CD4-positive, alpha-beta T cell (primary cell): Measurements from ENCODE around the gene CDKAL1. TPM values are rescaled to one million over a fixed set of nuclear protein-coding genes. Genes with fewer than 3 reads are reported as not detected.

Source experiments
- ATAC-seq: fragments of 200-7000 bp; cut with Tn5 transposase; one replicate; pipeline ENCODE4 v1.10.0; 2022; ENCODE audit warnings: mild to moderate bottlenecking; ENCODE audit not compliant: poor library complexity
- CTCF ChIA-PET: fragments of 350-600 bp; sonication (Branson Sonifier 250); formaldehyde crosslinking; loops from one replicate; lab custom pipeline; 2021; ENCODE audit warnings: antibody characterized with exemption, inconsistent platforms; lab: Charles Lee
- POLR2A ChIA-PET: fragments of 350-600 bp; sonication (Branson Sonifier 250); formaldehyde crosslinking; loops from one replicate; lab custom pipeline; 2021; ENCODE audit warnings: antibody characterized with exemption, inconsistent platforms; lab: Charles Lee
- DNase-seq, 14 experiments: peaks; one replicate each; pipeline ENCODE4 v3.0.0-alpha.2; 2013 to 2020; ENCODE audit warnings: mixed read lengths in 2 of 14
- H3K27ac ChIP-seq, 2 donors: one replicate each; pipeline versions ENCODE4 v1.5.1 to v1.7.0; 2013; ENCODE audit warnings: low read length in 2 of 2, low read depth in 1 of 2, mild to moderate bottlenecking in 1 of 2
- H3K27me3 ChIP-seq, 2 experiments: 1 replicate in 1 of 2; 2 replicates in 1 of 2; pipeline versions ENCODE4 v1.6.1 to v1.7.0; 2013; ENCODE audit warnings: low read length in 2 of 2, control low read depth in 1 of 2, mild to moderate bottlenecking in 1 of 2, moderate library complexity in 1 of 2; ENCODE audit not compliant: insufficient read depth in 2 of 2, control insufficient read depth in 1 of 2
- H3K36me3 ChIP-seq: one replicate; pipeline ENCODE4 v1.6.1; 2013; ENCODE audit warnings: low read length, control low read depth; ENCODE audit not compliant: insufficient read depth
- H3K4me1 ChIP-seq: one replicate; pipeline ENCODE4 v1.6.1; 2013; ENCODE audit warnings: low read length, control low read depth; ENCODE audit not compliant: insufficient read depth
- H3K4me3 ChIP-seq: one replicate; pipeline ENCODE4 v1.5.1; 2013; ENCODE audit warnings: mild to moderate bottlenecking, low read length, moderate library complexity
- H3K9me3 ChIP-seq, 2 experiments: 1 replicate in 1 of 2; 2 replicates in 1 of 2; pipeline versions ENCODE4 v1.6.1 to v1.7.0; 2013; ENCODE audit warnings: low read length in 2 of 2, mild to moderate bottlenecking in 2 of 2, control low read depth in 1 of 2, moderate library complexity in 1 of 2; ENCODE audit not compliant: control insufficient read depth in 1 of 2, insufficient read depth in 1 of 2
- H3K27ac Mint-ChIP-seq: one replicate; pipeline ENCODE4 v1.8.0; 2020; ENCODE audit warnings: mixed read lengths
- H3K27me3 Mint-ChIP-seq: one replicate; pipeline ENCODE4 v1.8.0; 2021; ENCODE audit warnings: mixed read lengths
- H3K36me3 Mint-ChIP-seq: one replicate; pipeline ENCODE4 v1.8.0; 2021; ENCODE audit warnings: low read depth, mixed read lengths
- H3K4me1 Mint-ChIP-seq: one replicate; pipeline ENCODE4 v1.8.0; 2021; ENCODE audit warnings: low read depth, mixed read lengths
- H3K4me3 Mint-ChIP-seq: one replicate; pipeline ENCODE4 v1.8.0; 2020; ENCODE audit warnings: mild to moderate bottlenecking, mixed read lengths
- H3K9me3 Mint-ChIP-seq: one replicate; pipeline ENCODE4 v1.8.0; 2020; ENCODE audit warnings: mixed read lengths
- CTCF ChIP-seq: fragments of 200-600 bp; IDR thresholded peaks from one replicate; pipeline ENCODE4 v1.8.0; 2022; ENCODE audit warnings: antibody characterized with exemption, mild to moderate bottlenecking
- intact Hi-C, 2 experiments: fragments of 100-400 bp; cut with DNase I in 1 of 2; cut with micrococcal nuclease in 1 of 2; formaldehyde crosslinking; loops; one replicate each; pipeline versions ENCODE4 v1.15.1 to v1.9.0; 2023 to 2025; cut with DNase I, micrococcal nuclease
- total RNA-seq, 174 experiments: library from RNA in 2 of 174; stranded (reverse) in 2 of 174; gene quantifications; one replicate each; pipeline ENCODE4 v1.2.3 and lab custom pipeline; 2021 to 2026

Gene CDKAL1
- total RNA-seq, 2 experiments from 2014 or later, result 21.3 to 23.9 TPM

GRCh38 chr6:20706238-20706938 lies 172.1 kb downstream of the CDKAL1 start:
- Histone ChIP-seq H3K27ac (no peak overlapping the region), H3K36me3 (no peaks in the 10 kb centered on the region), H3K9me3 (no peaks in the 10 kb centered on the region), H3K4me3 (no peak overlapping the region), H3K27me3 (no peaks in the 10 kb centered on the region), H3K4me1 (peaks cover 8% of the 10 kb centered on the region)
- Mint-ChIP-seq H3K27me3 (no peaks in the 10 kb centered on the region), H3K4me3 (no peak overlapping the region), H3K9me3 (no peaks in the 10 kb centered on the region), H3K27ac (no peak overlapping the region), H3K36me3 (no peaks in the 10 kb centered on the region), H3K4me1 (peaks cover 55% of the 10 kb centered on the region)
- DNase-seq, result no peak
- no peak for ATAC-seq
- no peak for TF ChIP-seq CTCF
- CTCF ChIA-PET, result no interaction called here
- intact Hi-C loops, result no loop called here
- POLR2A ChIA-PET, result no interaction called here

GRCh38 chr6:20706939-20707485 lies 172.8 kb downstream of the CDKAL1 start:
- Histone ChIP-seq H3K4me3 (no peak overlapping the region), H3K9me3 (no peaks in the 10 kb centered on the region), H3K36me3 (no peaks in the 10 kb centered on the region), H3K27ac (no peak overlapping the region), H3K27me3 (no peaks in the 10 kb centered on the region), H3K4me1 (peaks cover 8% of the 10 kb centered on the region)
- no peak overlapping the region for H3K4me3 Mint-ChIP-seq
- intact Hi-C loops, result no loop called here
- H3K27ac Mint-ChIP-seq, result no peak overlapping the region
- no peak for ATAC-seq
- no peak for DNase-seq
- TF ChIP-seq CTCF, result no peak
- H3K9me3 Mint-ChIP-seq, result no peaks in the 10 kb centered on the region
- ChIA-PET CTCF (no interaction called here), POLR2A (no interaction called here)
- no peaks in the 10 kb centered on the region for H3K27me3 Mint-ChIP-seq
- H3K4me1 Mint-ChIP-seq, result peaks cover 57% of the 10 kb centered on the region
- no peaks in the 10 kb centered on the region for H3K36me3 Mint-ChIP-seq

- ChIA-PET CTCF (no interaction called here), POLR2A (no interaction called here)
- peaks cover 58% of the 10 kb centered on the region for H3K4me1 Mint-ChIP-seq
Observed at GRCh38 chr6:20707870-20708269, 173.6 kb downstream of the CDKAL1 start.

More at GRCh38 chr6:20707870-20708269, 173.6 kb downstream of the CDKAL1 start:
- no peak overlapping the region for H3K27ac ChIP-seq
- no peaks in the 10 kb centered on the region for H3K27me3 ChIP-seq
- H3K4me3 ChIP-seq, result no peak overlapping the region
- no peaks in the 10 kb centered on the region for H3K27me3 Mint-ChIP-seq
- no peak for DNase-seq
- TF ChIP-seq CTCF, result no peak
- H3K9me3 ChIP-seq, result no peaks in the 10 kb centered on the region
- H3K27ac Mint-ChIP-seq, result peak overlapping the region; percentile 0
- H3K9me3 Mint-ChIP-seq, result no peaks in the 10 kb centered on the region
- H3K36me3 Mint-ChIP-seq, result no peaks in the 10 kb centered on the region
- H3K4me1 ChIP-seq, result peaks cover 4% of the 10 kb centered on the region
- intact Hi-C loops, result no loop called here
- H3K4me3 Mint-ChIP-seq, result no peak overlapping the region
- no peaks in the 10 kb centered on the region for H3K36me3 ChIP-seq
- no peak for ATAC-seq
